T-helper 1 cell treated with Interleukin-12 subunit alpha and Interleukin-12 subunit beta and Interleukin-4 antibody, amounts not matched to agents 30 μg/mL and 1 μg/mL, for 36 hours (primary cell): ENCODE results near the gene TYMP.
"Not testable (repeated sequence)": the region's sequence is repeated elsewhere in the genome, so short reads cannot be mapped to it uniquely, and the experiment has no call there.

Experiments
- H3K27ac Mint-ChIP-seq: one replicate; pipeline ENCODE4 v1.8.0; 2021; ENCODE audit warnings: mild to moderate bottlenecking, mixed read lengths
- H3K27me3 Mint-ChIP-seq: one replicate; pipeline ENCODE4 v1.8.0; 2021; ENCODE audit warnings: low read depth, mixed read lengths
- H3K36me3 Mint-ChIP-seq: one replicate; pipeline ENCODE4 v1.8.0; 2021; ENCODE audit warnings: low read depth, mixed read lengths
- H3K4me1 Mint-ChIP-seq: one replicate; pipeline ENCODE4 v1.8.0; 2021; ENCODE audit warnings: low read depth, mixed read lengths
- H3K4me3 Mint-ChIP-seq: one replicate; pipeline ENCODE4 v1.8.0; 2021; ENCODE audit warnings: mild to moderate bottlenecking, moderate library complexity, mixed read lengths
- H3K9me3 Mint-ChIP-seq: one replicate; pipeline ENCODE4 v1.8.0; 2021; ENCODE audit warnings: mixed read lengths

TYMP gene

DNA sequence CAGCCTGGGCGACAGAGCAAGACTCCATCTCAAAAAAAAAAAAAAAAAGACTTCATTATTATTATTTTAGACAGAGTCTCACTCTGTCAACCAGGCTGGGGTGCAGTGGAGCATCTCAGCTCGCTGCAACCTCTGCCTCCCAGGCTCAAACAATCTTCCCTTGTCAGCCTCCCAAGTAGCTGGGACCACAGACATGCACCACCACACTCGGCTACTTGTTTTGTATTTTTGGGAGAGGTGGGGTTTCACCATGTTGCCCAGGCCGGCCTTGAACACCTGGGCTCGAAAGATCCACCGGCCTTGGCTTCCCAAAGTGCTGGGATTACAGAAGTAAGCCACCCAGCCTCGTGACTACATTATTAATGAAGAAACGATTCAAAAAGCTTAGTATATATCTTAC lies 5.3 kb upstream of the TYMP start:
- Mint-ChIP-seq H3K4me1 (peaks cover 44% of the 10 kb centered on the region), H3K27ac (peak overlapping the region; percentile 31), H3K4me3 (no peak overlapping the region)

GRCh38 chr22:50533856-50534711 lies 4.3 kb upstream of the TYMP start:
- Mint-ChIP-seq H3K4me1 (peaks cover 34% of the 10 kb centered on the region), H3K27ac (peak overlapping the region; percentile 91), H3K4me3 (peak overlapping the region; percentile 36), H3K36me3 (peaks cover 12% of the 10 kb centered on the region)
- H3K27me3 Mint-ChIP-seq, H3K9me3 Mint-ChIP-seq: not testable (repeated sequence)

More for the DNA sequence above, 5.3 kb upstream of the TYMP start:
- no peaks in the 10 kb centered on the region for H3K27me3 Mint-ChIP-seq
- H3K36me3 Mint-ChIP-seq = peaks cover 12% of the 10 kb centered on the region
- H3K9me3 Mint-ChIP-seq = no peaks in the 10 kb centered on the region

GRCh38 chr22:50532824-50533796 lies 3.3 kb upstream of the TYMP start:
- Mint-ChIP-seq H3K27me3 (no peaks in the 10 kb centered on the region), H3K4me1 (peaks cover 37% of the 10 kb centered on the region), H3K27ac (peak overlapping the region; percentile 91), H3K4me3 (peak overlapping the region; percentile 82), H3K9me3 (no peaks in the 10 kb centered on the region), H3K36me3 (peaks cover 15% of the 10 kb centered on the region)

DNA sequence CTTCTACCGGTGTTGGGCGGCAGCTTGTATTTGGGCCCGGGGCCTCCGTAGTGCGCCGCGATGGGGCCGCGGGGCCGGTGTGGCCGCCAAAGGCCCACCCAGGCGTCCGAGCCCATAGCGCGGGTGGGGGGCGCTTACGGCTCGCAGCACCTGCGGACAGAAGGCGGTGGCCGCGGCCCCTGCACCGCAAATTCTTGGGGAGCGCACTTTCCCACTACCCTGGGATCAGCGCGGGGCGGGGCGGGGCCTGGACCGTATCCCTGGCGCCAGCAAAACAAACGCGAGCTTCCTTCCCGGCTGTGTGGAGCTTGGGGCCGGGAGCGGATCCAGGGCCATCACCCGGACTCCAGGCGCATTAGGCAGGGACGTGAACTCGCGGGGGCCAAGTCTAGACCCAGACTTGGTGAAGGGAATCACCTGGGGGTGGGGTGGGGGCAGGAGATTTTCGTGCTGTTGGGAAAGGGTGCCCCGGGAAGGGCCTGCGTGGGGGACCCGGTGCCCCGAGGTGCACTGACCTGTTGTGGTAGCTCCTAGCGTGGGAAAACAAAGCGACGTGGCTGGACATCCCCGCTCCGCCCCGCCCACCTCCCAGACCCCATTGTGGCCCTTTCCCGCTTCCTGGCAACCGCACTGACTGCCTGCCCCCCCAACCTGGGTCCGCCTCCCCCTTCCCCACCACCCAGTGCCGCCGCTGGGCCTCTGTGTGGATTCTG lies 2.3 kb upstream of the TYMP start:
- Mint-ChIP-seq H3K36me3 (peaks cover 16% of the 10 kb centered on the region), H3K9me3 (no peaks in the 10 kb centered on the region), H3K4me3 (peak overlapping the region; percentile 95), H3K4me1 (peaks cover 40% of the 10 kb centered on the region), H3K27ac (peak overlapping the region; percentile 99), H3K27me3 (no peaks in the 10 kb centered on the region)

- Mint-ChIP-seq H3K4me3 (peak overlapping the region; percentile 95), H3K9me3 (no peaks in the 10 kb centered on the region), H3K27me3 (no peaks in the 10 kb centered on the region), H3K36me3 (peaks cover 15% of the 10 kb centered on the region), H3K4me1 (peaks cover 43% of the 10 kb centered on the region), H3K27ac (peak overlapping the region; percentile 99)
Observed at GRCh38 chr22:50531546-50531961, 1.7 kb upstream of the TYMP start.

DNA sequence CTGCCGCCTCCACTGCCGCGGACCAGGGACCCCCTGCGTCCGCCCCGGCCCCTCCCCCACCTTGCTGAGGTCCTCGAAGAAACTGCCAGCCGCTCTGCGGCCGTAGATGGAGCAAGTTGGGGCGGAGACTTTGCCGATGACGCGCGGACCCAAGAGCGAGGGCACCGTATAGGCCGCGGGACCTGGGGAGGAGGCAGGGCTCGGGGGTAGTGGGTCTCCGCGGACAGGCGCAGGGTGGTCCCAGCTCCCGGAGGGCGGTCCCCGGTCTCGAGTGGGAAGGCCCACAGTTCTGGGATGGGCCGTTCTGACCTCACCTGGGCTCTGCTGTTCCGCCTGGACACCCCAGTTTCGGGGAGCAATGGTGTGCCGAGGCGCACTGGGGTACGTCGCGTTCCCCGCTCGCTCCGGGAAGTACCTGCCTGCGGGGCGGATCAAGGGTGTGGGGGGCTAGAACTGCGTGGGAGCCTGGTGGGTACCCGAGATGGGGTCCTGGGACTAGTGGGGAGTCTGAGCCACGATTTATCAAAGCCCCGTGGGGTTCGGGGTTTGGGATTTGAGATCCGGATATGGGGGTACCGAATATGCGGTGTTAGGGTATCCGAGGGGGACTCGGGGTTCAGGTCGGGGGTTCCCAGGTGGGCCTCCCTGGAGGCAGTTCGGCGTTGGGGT lies 1.2 kb upstream of the TYMP start:
- H3K27me3 Mint-ChIP-seq = no peaks in the 10 kb centered on the region
- H3K9me3 Mint-ChIP-seq = no peaks in the 10 kb centered on the region
- peaks cover 43% of the 10 kb centered on the region for H3K4me1 Mint-ChIP-seq
- peak overlapping the region; percentile 95 for H3K4me3 Mint-ChIP-seq
- H3K27ac Mint-ChIP-seq = peak overlapping the region; percentile 99
- H3K36me3 Mint-ChIP-seq = peaks cover 15% of the 10 kb centered on the region

- peaks cover 15% of the 10 kb centered on the region for H3K36me3 Mint-ChIP-seq
- peak overlapping the region; percentile 95 for H3K4me3 Mint-ChIP-seq
- H3K27ac Mint-ChIP-seq = peak overlapping the region; percentile 99
- peaks cover 43% of the 10 kb centered on the region for H3K4me1 Mint-ChIP-seq
- no peaks in the 10 kb centered on the region for H3K9me3 Mint-ChIP-seq
- H3K27me3 Mint-ChIP-seq = no peaks in the 10 kb centered on the region
Observed at GRCh38 chr22:50530580-50530876, 716 bp upstream of the TYMP start.

- Mint-ChIP-seq H3K9me3 (no peaks in the 10 kb centered on the region), H3K27me3 (no peaks in the 10 kb centered on the region), H3K4me3 (peak overlapping the region; percentile 82), H3K27ac (peak overlapping the region; percentile 55), H3K4me1 (peaks cover 45% of the 10 kb centered on the region), H3K36me3 (peaks cover 19% of the 10 kb centered on the region)
Observed at GRCh38 chr22:50529416-50529896, 356 bp downstream of the TYMP start.

GRCh38 chr22:50528682-50529415 lies 963 bp downstream of the TYMP start:
- Mint-ChIP-seq H3K4me1 (peaks cover 41% of the 10 kb centered on the region), H3K4me3 (peak overlapping the region; percentile 82), H3K27ac (peak overlapping the region; percentile 92)

GRCh38 chr22:50527921-50528681 lies 1.7 kb downstream of the TYMP start:
- Mint-ChIP-seq H3K36me3 (peaks cover 24% of the 10 kb centered on the region), H3K27ac (peak overlapping the region; percentile 92), H3K27me3 (no peaks in the 10 kb centered on the region), H3K4me3 (peak overlapping the region; percentile 82), H3K4me1 (peaks cover 35% of the 10 kb centered on the region), H3K9me3 (no peaks in the 10 kb centered on the region)

More at GRCh38 chr22:50528682-50529415, 963 bp downstream of the TYMP start:
- H3K27me3 Mint-ChIP-seq = no peaks in the 10 kb centered on the region
- H3K36me3 Mint-ChIP-seq = peaks cover 21% of the 10 kb centered on the region
- H3K9me3 Mint-ChIP-seq = no peaks in the 10 kb centered on the region

GRCh38 chr22:50526834-50527801 lies 2.7 kb downstream of the TYMP start:
- peaks cover 29% of the 10 kb centered on the region for H3K4me1 Mint-ChIP-seq
- H3K36me3 Mint-ChIP-seq = peaks cover 20% of the 10 kb centered on the region
- peak overlapping the region; percentile 82 for H3K4me3 Mint-ChIP-seq
- no peaks in the 10 kb centered on the region for H3K27me3 Mint-ChIP-seq
- H3K9me3 Mint-ChIP-seq = no peaks in the 10 kb centered on the region
- H3K27ac Mint-ChIP-seq = peak overlapping the region; percentile 92
